ENCODE results near the gene EMILIN2.
"Not testable (repeated sequence)": the region's sequence is repeated elsewhere in the genome, so short reads cannot be mapped to it uniquely, and the experiment has no call there.

DNA sequence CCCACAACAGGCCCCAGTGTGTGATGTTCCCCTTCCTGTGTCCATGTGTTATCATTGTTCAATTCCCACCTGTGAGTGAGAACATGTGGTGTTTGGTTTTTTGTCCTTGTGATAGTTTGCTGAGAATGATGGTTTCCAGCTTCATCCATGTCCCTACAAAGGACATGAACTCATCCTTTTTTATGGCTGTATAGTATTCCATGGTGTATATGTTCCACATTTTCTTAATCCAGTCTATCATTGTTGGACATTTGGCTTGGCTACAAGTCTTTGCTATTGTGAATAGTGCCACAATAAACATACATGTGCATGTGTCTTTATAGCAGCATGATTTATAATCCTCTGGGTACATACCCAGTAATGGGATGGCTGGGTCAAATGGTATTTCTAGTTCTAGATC, 13.6 kb downstream of the EMILIN2 start:
- TF ChIP-seq NFYB (IDR thresholded peaks at IDR 0.05; ENCODE audit: extremely low read depth, insufficient read length); ZBTB7A (IDR thresholded peaks at IDR 0.05; ENCODE audit: borderline replicate concordance, control insufficient read depth, low read depth, low read length); POLR2AphosphoS5 (IDR thresholded peaks at IDR 0.05; ENCODE audit: control insufficient read depth, insufficient read depth, low read depth, low read length); POLR2A (conservative IDR thresholded peaks at IDR 0.05); NCOR1 (IDR thresholded peaks at IDR 0.05); CEBPZ (IDR thresholded peaks at IDR 0.05; ENCODE audit: borderline replicate concordance, low read depth, low read length); YBX1 (IDR thresholded peaks at IDR 0.05); KDM4B (IDR thresholded peaks at IDR 0.05; ENCODE audit: borderline replicate concordance in 2 of 2, low read depth in 1 of 2); ARHGAP35 (IDR thresholded peaks at IDR 0.05; ENCODE audit: partially characterized antibody); RAD21 (CRISPR knock-in tag; conservative IDR thresholded peaks at IDR 0.05 in 1 of 2, IDR thresholded peaks at IDR 0.05 in 1 of 2): not testable (repeated sequence)
